PFSK-1 (cell line): ENCODE data around the gene PRDM15.

ENCODE experiments used
- POLR2AphosphoS5 ChIP-seq: IDR thresholded peaks from 2 replicates; pipeline ENCODE4 v1.6.1; 2012; ENCODE audit warnings: low read depth, mild to moderate bottlenecking, control low read depth, low read length, moderate library complexity
- TAF1 ChIP-seq: IDR thresholded peaks from 2 replicates; pipeline ENCODE4 v1.6.1; 2012; ENCODE audit warnings: low read length, control low read depth, borderline replicate concordance; ENCODE audit not compliant: insufficient read depth
- TF ChIP-seq, protein P1 (sequence below), 2 experiments: IDR thresholded peaks; 2 replicates each; pipeline versions ENCODE4 v1.6.1 to v1.8.0; 2011 to 2012; ENCODE audit warnings: low read depth in 2 of 2, low read length in 2 of 2, control low read depth in 1 of 2, inconsistent platforms in 1 of 2, mild to moderate bottlenecking in 1 of 2, moderate library complexity in 1 of 2; ENCODE audit not compliant: insufficient read depth in 1 of 2

DNA sequence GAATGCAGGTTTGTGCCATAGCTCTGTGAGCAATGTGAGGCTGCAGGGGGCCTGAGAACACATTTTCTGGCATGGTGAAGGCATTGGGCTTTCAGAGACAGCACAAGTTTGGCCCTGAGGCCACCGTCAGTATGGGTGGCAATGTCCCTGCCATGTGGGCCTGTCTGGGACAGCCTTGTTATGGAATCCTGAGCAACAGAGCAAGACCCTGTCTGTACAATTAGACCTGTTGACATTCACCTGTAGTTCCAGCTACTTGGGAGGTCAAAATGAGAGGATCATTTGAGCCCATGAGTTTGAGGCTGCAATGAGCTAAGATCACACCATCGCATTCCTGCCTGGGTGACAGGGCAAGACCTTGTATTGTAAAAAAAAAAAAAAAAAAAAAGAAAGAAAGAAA lies 35.6 kb downstream of the PRDM15 start:
- TF ChIP-seq TAF1 (no peak), POLR2AphosphoS5 (no peak)
- TF ChIP-seq, protein P1, sequence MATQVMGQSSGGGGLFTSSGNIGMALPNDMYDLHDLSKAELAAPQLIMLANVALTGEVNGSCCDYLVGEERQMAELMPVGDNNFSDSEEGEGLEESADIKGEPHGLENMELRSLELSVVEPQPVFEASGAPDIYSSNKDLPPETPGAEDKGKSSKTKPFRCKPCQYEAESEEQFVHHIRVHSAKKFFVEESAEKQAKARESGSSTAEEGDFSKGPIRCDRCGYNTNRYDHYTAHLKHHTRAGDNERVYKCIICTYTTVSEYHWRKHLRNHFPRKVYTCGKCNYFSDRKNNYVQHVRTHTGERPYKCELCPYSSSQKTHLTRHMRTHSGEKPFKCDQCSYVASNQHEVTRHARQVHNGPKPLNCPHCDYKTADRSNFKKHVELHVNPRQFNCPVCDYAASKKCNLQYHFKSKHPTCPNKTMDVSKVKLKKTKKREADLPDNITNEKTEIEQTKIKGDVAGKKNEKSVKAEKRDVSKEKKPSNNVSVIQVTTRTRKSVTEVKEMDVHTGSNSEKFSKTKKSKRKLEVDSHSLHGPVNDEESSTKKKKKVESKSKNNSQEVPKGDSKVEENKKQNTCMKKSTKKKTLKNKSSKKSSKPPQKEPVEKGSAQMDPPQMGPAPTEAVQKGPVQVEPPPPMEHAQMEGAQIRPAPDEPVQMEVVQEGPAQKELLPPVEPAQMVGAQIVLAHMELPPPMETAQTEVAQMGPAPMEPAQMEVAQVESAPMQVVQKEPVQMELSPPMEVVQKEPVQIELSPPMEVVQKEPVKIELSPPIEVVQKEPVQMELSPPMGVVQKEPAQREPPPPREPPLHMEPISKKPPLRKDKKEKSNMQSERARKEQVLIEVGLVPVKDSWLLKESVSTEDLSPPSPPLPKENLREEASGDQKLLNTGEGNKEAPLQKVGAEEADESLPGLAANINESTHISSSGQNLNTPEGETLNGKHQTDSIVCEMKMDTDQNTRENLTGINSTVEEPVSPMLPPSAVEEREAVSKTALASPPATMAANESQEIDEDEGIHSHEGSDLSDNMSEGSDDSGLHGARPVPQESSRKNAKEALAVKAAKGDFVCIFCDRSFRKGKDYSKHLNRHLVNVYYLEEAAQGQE (IDR thresholded peaks at IDR 0.05; ENCODE audit: insufficient read depth in 1 of 2, low read depth in 2 of 2, low read length in 2 of 2): no peak
